NT2/D1 (cell line): ENCODE results near the gene RPP30.

ENCODE experiments used
- SUZ12 ChIP-seq: IDR thresholded peaks from 2 replicates; pipeline ENCODE4 v1.6.1; 2011; ENCODE audit not compliant: insufficient read length, insufficient read depth; ENCODE audit errors: extremely low read depth
- YY1 ChIP-seq: IDR thresholded peaks from 2 replicates; pipeline ENCODE4 v1.6.1; 2011; ENCODE audit not compliant: insufficient read length, insufficient read depth
- ZNF274 ChIP-seq: IDR thresholded peaks from 2 replicates; pipeline ENCODE4 v1.6.1; 2011; ENCODE audit warnings: mild to moderate bottlenecking, low read depth, low read length

- TF ChIP-seq ZNF274 = no peak
- no peak for TF ChIP-seq SUZ12
- no peak for TF ChIP-seq YY1
Measured at GRCh38 chr10:90937645-90938258, 66.0 kb downstream of the RPP30 start.
